GM03348 (cell line): ENCODE results near the gene GATAD2A.
"Not testable (repeated sequence)": the region's sequence is repeated elsewhere in the genome, so short reads cannot be mapped to it uniquely, and the experiment has no call there.

ENCODE experiments used
- DNase-seq: peaks from one replicate; pipeline ENCODE4 v3.0.0; 2012; ENCODE audit warnings: low spot score

GATAD2A gene

DNA sequence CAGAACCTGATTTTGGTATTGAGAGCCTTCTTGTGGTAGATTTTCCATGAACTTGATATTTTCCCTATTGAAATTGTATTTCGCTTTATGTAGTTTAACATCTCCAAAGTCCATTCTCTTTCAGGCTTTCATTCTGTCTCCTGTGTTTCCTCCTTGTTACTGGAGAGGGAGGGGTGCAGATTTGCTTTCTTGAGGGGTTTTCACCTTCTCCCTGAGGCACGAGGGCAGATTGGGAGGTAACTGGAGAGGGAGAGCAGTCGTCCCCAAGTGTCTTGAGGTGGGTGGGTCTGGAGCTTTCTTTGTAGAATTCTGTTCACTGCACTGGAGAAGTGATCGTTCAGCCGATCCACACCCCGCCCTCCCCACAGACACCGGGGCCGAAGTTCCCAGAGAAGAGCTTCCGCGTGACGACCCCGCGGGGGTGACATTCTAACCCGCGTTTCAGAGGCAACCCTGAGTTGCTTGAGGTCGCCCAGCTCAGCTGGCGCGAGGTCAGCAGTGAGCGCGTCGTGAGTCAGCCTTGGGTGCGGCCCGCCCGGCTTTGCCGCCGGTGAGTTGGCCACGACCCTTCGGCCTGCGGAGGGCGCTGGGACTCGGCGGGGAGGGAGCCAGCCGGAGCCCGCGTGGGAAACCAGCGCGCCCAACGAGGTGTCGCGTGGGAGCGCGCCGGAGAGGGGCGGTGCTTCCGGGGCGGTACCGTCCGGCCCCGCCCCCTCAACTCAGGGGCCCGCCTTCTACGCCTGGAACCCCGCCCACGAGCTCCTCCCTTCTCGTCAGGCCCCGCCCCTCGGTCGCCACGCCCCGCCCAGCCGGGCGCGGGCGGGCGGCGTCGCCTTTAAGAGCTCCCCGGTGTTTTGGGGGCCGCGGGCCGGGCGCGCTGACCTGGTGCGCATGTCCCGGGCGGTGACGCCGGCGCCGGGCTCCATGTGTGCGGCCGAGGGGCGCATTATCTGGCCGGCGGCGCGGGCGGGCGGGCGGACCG is at the start of gene GATAD2A:
Gene GATAD2A (plus strand): TSS at position 797 of the 982 bp plus-strand sequence. CDS start 59,671 bp downstream, outside the sequence.
- DNase-seq: peak; percentile 97

- no peak for DNase-seq
These were observed 49.0 kb upstream of the GATAD2A start for GRCh38 chr19:19356500-19356899.

DNA sequence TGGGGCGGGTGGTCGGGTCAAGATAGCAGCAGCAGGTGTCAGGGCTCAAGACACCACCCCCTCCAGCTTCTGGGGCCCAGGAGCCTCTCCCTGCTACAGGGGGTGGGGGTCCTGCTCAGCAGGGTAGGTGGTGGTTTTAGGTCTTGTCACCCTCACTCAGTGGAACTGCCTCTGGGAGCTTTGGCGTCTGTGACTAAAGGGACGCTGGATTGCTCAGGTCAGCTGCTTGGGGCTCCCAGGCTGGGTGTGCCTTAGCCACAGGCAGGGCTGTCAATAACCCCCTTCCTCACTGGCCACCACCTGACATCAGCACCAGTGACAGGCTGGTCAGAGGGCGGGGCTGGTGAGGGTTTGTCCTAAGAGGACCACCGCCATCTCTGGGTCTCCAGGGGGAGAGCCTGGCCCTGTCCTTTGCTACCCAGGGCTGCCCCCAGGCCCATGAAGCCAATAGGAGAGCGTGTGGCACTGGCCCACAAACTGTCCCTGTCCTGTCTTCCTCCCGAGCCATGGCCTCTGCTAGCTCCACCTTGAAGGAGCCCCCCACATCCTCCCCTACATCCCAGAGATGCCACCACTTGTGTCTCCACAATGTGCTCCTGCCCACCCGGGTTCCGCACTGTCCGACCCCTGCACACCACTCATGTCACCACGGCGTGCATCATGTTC is 48.4 kb upstream of the GATAD2A start:
- no peak for DNase-seq

DNA sequence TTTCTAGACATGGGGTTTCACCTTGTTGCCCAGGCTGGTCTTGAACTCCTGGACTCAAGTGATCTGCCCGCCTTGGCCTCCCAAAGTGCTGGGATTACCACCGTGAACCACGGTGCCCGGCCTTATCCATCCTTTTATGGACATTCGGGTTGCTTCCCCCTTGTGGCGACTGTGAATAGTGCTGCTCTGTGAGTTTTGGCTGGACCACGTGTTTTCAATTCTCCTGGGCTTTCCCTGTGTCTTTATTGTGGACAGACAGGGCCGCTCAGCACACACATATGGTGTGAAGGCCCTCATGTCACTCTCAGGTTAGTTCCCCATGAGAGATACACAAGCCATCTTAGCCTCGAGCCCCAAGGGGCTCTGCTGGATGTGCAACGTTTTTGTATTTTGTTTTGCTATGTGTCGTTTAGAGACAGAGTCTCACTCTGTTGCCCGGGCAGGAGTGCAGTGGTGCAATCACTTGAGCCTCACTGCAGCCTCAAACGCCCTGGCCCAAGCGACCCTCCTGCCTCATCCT is 44.3 kb upstream of the GATAD2A start:
- DNase-seq: peak; percentile 91

DNA sequence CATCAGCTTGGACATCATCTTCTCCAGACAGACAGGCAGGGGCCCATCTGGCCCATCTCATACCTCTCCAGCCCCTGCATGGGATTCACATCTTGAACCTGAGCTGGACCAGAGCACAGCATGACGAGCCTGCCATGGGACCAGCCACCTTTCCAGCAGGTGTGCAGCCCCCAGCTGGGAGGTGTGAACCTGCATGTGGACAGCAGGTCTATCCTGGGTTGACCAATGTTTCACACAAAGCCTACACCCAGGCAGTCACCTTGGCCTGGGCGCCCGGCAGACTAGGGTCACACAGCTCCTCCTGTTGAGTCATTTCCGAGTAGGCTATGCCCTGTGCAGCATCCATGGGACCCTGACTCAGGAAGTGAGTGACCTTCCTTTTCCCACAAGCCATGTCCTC is 43.4 kb upstream of the GATAD2A start:
- no peak for DNase-seq

- peak; percentile 82 for DNase-seq
These were observed 38.8 kb upstream of the GATAD2A start for GRCh38 chr19:19366434-19367396.

DNA sequence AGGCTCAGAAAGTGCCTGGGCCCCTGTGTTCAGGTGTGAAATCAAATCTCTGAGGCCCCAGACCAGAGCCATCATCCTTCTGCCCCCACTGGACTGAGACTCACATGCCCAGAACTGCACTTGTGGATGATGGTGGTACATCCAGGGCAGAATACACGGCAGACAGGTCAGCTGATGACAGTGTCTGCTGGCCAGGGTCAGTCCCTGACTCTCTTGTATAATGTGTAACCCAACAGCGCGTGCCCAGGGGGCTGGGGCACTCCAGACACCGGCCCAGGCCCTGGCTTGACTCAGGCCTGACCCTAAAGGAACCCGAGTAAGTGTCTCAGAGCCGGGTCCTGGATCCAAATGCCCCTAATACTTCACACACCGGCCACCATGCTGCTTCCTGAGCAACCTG is 37.4 kb upstream of the GATAD2A start:
- DNase-seq: no peak

- DNase-seq: no peak
These were observed 34.4 kb upstream of the GATAD2A start for GRCh38 chr19:19371059-19371458.

- peak; percentile 22 for DNase-seq
These were observed 32.6 kb upstream of the GATAD2A start for GRCh38 chr19:19372656-19373416.

- no peak for DNase-seq
These were observed 25.9 kb upstream of the GATAD2A start for GRCh38 chr19:19379527-19379926.

- DNase-seq: not testable (repeated sequence)
These were observed 25.2 kb upstream of the GATAD2A start for GRCh38 chr19:19380316-19380715.

DNA sequence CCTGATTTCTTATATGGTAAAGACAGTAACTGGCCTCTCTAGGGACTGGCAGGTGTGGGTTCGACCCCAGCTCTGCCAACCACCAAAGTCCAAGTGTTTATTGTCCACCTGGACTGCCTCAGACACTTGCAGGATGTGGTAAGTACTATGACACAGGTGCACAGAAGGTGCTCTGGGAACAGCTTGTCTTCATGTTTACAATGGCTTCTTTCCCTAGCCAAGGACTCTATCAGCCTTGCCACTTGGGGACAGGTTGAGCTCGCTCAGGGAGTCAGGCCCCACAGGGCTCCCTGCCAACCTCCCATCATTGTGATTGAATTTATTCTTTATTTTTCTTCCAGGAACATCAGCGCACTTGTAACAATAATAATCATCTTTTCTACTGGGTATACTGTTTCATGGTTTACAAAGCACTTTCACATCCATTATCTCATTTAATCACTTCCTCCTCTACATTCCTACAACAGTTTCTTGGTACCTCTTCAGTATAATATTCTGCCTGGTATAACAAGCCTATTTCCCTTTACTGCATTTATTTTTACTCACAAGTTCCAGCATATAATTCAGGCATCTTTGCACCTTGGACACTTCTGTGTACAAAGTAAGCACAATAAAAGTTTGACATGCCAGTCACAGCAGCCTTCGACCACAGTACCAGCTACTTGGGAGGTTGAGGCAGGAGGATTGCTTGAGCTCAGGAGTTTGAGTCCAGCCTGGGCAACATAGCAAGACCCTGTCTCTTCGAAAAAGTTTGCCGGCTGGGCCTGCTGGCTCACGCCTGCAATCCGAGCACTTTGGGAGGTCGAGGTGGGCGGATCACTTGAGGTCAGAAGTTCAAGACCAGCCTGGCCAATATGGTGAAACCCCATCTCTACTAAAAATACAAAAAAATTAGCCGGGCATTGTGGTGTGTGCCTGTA is 24.2 kb upstream of the GATAD2A start:
- DNase-seq: no peak

DNA sequence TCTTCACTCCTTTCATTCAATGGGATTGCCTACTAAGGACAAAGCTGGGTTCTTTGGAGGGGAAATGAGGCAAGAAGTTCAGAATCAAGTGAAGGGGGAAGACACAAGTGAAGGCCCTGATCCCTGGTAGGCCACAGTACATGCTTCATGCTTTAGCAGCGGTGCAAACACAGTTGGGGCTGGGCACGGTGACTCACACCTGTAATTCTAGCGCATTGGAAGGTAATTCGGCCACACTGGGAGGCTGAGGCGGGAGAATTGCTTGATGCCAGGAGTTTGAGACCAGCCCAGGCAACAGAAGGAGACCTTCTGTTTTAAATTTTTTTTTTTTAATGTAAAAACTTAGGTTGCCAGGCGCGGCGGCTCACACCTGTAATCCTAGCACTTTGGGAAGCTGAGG is 23.4 kb upstream of the GATAD2A start:
- no peak for DNase-seq

GRCh38 chr19:19384486-19384885 is 21.0 kb upstream of the GATAD2A start:
- DNase-seq: no peak

DNA sequence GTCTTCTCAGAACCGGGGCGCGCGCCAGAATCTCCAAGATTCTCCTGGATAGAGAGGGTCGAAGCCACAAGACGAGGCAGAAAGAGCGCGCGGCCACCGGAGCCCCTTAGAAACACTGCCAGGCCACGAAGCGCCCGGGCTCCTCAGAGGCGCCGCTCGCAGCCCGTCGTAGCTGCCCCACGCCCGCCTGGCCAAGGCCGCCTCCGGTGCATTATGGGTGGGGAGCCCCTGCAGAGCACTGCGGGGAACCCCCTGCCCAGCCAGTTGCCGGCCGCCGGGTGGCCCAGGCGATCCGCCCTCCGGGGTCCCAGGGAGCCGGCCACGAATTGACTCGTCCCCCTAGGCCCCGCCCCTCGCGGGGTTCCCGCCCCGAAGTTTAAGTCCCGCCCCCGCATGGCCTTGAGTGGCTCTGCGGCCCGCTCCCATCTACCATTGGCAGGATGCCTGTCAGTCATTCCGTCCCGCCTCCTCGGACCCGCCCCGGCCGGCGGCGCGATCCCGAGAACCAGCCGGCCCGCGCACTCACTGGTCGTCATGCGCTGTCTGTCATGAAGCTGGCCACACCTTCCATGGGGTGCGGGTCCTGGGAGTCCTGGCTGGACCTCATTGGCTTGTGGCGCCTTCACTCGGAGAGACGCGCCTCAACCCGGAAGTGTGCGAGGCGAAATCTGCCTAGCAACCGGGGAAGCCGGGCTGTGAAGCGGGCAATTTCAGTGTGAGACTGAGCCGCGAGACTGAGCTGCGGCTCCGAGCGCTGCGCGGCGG is 20.2 kb upstream of the GATAD2A start:
- peak; percentile 98 for DNase-seq

DNA sequence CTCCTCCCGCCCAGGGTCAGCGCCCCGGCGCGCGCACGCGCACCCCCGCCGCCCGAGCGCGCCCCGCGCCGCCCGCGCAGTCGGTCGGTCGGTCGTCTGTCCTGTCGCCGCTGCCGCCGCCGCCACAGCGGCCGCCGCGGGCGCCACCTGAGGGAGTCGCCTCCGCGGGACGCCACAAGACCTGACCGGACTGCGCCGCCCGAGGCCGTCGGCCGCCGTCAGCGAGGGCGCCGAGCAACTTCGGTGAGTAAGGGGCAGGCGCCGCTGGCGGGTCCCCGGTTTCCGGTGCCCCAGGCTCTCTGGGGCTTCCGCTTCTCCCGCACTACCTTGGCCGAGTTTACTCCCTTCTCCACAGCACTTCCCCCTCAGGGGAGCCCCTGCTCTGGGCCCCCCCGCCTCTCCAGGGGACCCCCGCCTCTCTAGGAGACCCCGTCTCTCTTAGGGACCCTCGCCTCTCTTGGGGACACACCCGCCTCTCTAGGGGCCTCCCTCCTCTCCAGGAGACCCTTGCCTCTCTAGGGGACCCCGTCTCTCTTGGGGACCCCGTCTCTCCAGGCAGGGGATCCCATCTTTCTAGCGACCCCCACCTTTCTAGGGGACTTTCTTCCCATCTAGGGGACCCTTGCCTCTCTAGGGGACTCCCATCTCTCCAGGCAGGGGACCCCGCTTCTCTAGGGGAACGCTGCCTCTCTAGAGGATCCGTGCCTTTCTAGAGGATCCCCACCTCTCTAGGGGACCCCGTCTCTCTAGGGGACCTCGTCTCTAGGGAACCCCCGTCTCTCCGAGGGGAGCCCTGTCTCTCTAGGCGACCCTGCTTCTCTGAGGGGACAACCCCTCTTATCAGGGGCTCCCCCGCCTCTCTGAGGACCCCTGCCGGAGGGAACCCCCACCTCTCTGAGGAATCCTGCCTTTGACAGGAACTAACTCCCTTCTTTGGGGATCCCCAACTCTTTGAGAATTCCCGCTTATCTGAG is 19.3 kb upstream of the GATAD2A start:
- DNase-seq: no peak

- DNase-seq: no peak
These were observed 18.4 kb upstream of the GATAD2A start for GRCh38 chr19:19387108-19387507.
